NCI-H510A (cell line): Measurements from ENCODE around the gene PRKCE.

Source experiments
- DNase-seq: peaks from one replicate; lab custom pipeline; 2025; lab: John Stamatoyannopoulos, UW

PRKCE gene

GRCh38 chr2:46076875-46077274 lies 425.4 kb downstream of the PRKCE start:
- DNase-seq: no peak

GRCh38 chr2:46077522-46078107 lies 426.1 kb downstream of the PRKCE start:
- no peak for DNase-seq

DNA sequence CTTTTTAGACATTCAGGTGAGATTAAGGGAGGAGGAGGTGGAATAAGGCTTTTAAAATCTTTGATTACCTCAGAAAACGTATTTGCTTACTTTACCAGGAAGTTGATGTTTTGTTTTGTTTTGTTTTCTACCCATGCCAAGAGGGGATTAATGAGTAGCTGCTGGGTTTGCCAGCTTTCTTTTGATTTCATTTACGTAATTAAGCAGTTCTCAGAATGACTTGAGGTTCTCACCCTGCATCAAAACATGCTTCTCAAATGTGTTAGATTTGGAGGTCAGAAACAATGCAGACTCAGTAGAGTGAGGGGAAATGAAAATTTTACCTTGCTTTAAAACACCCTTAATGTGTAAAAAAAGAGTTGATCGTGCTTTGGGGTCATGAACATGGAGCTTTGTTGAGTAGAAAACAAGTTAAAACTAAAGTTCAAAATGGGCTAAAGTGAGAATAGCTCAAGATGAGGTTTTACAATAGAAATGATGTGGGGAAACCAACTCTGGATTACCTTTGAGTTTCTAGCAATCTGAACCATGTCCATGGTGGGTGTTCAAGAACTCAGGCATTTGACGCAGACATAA lies 428.6 kb downstream of the PRKCE start:
- no peak for DNase-seq

DNA sequence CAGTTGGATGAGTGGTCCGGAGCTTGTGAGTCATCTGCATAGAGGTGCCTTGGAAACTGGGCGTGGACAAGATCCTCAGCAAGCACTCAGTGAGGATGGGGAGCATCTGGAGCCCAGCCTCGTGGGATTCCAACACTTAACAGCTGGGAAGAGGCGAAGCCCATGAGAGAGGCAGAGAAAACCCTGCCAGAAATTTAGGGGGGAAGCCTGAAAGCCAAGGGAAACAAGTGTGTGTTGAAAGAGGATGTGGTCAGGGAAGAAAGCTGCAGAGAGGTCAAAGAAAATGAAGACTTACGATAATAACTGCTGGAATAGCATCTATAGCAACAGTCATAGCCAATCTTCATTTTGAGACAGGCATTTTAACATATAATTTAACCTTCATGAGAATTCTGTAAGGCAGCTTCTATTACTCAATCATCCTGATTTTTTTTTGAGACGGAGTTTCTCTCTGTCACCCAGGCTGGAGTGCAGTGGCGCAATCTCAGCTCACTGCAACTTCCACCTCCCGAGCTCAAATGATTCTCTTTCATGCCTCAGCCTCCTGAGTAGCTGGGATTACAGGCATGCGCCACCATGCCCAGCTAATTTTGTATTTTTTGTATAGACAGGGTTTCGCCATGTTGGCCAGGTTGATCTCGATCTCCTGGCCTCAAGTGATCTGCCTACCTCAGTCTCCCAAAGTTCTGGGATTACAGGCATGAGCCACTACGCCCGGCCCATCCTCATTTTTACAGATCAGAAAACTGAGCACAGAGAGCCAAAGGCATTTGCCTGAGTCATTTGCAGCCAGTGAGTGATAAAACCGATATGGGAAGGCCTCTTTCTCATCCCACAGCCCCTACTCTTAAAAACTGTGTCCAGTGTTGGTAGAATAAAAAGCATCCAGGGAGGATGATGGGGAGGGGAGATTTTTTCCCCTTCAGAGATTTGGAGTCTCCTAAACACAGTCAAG lies 431.3 kb downstream of the PRKCE start:
- DNase-seq: no peak

- DNase-seq: no peak
Observed at GRCh38 chr2:46086578-46087070, 435.1 kb downstream of the PRKCE start.

GRCh38 chr2:46087492-46087891 lies 436.0 kb downstream of the PRKCE start:
- no peak for DNase-seq

DNA sequence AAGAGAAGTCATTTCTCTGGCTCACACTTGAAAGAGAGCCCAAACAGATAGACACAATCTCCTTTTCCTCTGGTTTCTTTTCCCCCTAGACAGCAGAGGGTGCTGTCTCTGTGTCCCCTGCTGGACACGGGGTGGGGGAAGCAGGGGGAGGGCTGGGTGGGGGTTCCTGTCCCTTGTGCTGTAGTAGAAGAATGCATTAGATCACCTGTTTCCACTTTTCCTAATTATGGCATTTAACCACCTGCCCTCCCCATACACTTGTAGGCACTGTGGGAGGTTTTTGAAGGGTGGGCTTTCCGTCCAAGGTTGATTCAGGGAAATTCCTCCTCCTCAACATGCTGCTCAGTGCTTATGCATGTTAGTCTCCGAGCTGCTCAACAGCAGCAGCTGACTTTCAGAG lies 439.5 kb downstream of the PRKCE start:
- DNase-seq: no peak

DNA sequence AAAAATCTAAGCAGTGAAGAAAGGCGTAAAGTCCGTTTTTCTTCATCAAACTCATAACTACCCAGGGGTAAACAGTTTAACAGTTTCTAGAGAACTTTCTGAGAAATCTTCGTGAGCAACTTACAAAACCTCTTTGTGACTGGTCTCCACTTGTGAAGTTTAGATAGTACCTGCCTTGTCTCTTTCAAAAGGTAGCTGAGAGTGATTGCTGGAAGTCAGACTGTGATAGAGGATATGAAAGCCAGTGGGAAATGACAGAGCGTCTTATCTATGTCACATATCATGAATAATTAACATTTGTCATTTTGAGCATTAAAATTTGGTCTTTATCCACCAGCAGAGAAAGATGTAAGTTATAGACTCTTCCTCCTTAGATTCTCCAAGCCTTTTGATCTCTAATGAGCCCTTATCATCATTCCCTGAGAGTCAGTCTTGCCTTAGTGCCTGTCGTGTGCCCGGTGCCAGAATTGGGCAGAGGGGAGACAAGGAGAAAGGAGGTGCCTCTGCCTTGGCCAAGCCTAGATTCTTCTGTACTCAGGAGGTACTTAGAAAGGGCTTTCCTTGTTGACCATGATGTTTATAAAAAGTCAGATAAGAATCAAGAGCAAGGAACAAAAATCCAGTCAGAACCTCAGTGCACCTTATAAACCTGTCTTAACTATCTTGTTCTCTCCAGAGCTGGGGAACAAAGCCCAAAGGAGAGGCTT lies 440.6 kb downstream of the PRKCE start:
- DNase-seq: no peak

DNA sequence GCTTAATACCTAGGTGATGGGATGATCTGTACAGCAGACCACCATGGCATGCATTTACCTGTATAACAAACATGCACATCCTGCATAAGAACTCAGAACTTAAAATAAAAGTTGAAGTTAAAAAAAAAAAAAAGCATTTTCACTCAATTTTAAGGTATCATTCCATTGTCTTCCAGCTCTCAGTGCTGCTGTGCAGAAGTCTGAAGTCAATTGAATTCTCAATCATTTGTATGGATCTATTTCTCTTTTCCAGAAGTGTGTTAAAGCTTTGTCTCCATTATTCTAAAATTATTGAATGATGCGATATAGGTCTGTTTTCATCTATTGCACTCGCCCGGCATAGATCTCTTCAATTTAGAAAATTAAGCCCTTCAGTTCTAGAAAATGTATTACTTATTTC lies 443.2 kb downstream of the PRKCE start:
- DNase-seq: no peak

DNA sequence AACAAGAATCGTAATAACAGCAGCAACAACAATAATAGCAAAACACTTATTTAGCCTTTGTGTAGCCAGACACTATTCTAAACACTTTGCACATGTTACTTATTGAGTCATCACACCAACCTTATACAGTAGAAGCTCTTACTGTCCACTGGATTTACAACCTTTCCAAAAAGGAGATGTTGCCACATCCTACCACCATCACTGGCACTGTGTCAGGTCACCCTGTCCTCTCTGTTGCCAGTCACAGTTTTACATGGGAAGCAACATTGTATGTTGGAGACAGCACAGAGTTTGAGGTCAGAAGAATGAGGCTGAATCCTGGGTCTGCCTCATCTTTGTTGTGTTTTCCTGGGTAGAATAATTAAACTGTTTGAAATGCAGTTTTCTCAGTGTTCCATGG lies 444.4 kb downstream of the PRKCE start:
- DNase-seq: no peak

GRCh38 chr2:46096260-46096659 lies 444.8 kb downstream of the PRKCE start:
- no peak for DNase-seq

DNA sequence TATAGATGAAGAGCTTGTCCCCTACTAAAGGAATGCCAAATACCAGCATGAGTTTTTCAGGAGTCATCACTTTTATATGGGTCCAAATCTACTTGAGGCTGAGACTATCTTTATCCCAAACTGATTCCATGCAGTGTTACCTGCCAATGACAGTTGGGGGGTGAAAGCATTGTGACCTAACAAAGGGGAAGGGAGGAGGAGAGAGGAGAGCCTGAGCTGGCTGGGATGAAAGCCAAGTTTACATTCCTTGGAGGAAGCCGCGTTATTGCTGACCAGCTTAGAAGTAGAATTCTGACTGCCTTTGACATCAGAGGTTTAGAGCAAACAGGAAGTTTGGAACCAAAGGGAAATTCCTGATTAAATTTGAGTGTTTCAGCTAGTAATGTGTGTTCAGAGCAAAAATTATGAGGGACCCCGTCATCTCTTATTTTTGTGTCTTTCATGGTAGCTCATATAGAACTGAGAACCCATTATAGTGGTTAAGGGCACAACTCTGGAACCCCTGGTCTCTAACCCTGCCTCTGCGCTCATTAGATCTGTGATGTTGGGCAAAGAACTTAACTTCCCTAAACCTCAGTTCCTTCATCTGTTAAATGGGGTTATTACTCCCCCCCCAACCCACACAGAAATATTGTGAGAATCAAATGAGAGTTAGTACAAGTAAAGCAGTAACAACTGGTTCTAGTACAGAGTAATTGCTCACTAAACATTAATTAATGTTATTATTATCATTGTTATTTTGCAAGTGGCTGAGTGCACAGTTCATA lies 446.4 kb downstream of the PRKCE start:
- no peak for DNase-seq

DNA sequence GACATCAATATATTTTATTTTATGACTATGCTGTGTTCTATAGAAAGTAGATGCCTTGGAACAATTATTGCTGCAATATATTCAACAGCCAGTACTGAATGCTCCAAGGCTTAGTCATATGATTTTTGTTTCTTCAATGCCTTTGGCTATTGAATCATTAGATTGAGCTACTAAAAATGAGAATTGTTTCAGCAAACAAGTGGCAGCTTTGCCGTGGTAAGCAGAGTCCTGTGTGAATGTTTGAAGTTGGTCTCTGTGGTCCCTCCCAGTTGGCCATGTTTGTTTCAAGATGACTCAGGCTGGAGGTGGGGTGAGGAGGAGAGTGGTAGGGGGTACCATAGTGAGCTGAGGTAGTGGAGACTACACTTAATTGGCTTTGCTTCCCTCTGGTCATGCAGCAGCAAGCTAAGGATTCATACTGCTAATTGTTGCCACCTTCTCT lies 447.2 kb downstream of the PRKCE start:
- no peak for DNase-seq

DNA sequence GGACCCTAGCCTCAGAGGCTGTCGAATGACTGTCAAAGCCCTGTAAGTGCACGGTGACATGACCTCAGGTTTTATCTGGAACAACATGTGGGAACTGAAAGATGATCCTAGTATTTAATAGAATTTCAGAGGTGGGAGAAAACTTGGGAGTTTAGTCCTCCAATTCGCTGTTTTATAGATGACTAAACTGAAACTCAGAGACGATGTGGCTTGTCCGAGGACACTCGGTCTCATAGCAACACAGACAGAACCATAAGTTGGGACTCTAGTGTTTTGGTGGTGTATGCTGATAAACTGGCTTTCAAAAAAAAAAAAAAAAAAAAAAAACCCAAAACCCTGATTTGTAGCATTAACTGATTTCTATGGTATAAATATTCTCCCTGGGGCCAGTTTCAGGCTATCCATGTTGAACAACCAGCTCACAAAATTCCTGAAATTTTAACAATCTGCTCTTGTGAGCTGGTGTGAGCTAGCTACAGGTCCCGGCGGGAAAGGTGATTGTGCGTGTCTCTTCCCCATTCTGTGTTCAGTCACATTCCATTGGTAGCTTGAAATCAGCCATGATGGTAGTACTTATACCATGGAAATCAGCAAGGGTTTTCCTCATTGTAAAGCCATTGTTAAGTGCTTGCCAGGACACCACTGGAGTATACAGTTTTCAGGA lies 450.2 kb downstream of the PRKCE start:
- no peak for DNase-seq

- DNase-seq: no peak
Observed at GRCh38 chr2:46106690-46107089, 455.2 kb downstream of the PRKCE start.

DNA sequence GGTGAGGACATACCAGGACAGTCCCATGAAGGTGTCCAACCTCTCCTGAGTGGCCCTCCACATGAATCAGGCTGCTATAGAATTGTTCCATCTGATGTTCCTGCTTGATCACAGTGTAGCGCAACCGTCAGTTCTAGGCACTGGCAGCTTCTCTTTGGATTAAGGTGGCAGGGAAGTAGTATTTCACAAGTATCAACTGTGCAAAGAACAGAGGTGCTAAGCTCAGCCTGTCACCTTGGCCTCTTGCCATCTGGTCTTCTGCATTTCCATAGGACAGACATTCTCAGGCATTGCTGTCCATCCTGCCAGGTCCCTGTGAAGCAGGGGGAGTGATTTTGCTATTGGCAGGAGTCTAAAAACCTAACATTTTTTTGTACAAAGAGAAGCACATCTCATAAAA lies 463.5 kb downstream of the PRKCE start:
- DNase-seq: no peak

GRCh38 chr2:46116150-46116549 lies 464.7 kb downstream of the PRKCE start:
- no peak for DNase-seq

- DNase-seq: no peak
Observed at GRCh38 chr2:46116553-46116991, 465.1 kb downstream of the PRKCE start.

DNA sequence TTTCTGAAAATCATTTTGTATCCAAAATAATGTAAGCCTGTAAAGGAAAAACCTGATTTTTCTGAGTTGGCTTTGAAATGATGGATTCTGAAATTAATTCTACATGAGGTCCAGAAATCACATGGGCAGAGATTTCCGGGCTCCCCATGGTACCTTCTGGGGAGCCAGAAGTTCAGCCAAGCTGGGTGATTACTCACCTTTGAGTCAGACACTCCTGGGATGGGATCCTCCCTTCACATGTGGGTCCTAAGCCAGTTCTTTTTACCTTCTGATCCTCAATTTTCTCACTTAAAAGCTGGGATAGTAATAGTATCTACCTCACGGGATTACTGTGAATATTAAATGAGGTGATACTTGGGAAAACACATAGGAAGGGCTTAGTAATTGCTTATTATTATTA lies 465.9 kb downstream of the PRKCE start:
- no peak for DNase-seq

GRCh38 chr2:46117994-46118393 lies 466.5 kb downstream of the PRKCE start:
- DNase-seq: no peak
